ENCODE measurements around the gene ZSWIM3.

The ZSWIM3 gene

GRCh38 chr20:45910670-45911485 lies 53.5 kb downstream of the ZSWIM3 start:
- no peak for DNase-seq

DNA sequence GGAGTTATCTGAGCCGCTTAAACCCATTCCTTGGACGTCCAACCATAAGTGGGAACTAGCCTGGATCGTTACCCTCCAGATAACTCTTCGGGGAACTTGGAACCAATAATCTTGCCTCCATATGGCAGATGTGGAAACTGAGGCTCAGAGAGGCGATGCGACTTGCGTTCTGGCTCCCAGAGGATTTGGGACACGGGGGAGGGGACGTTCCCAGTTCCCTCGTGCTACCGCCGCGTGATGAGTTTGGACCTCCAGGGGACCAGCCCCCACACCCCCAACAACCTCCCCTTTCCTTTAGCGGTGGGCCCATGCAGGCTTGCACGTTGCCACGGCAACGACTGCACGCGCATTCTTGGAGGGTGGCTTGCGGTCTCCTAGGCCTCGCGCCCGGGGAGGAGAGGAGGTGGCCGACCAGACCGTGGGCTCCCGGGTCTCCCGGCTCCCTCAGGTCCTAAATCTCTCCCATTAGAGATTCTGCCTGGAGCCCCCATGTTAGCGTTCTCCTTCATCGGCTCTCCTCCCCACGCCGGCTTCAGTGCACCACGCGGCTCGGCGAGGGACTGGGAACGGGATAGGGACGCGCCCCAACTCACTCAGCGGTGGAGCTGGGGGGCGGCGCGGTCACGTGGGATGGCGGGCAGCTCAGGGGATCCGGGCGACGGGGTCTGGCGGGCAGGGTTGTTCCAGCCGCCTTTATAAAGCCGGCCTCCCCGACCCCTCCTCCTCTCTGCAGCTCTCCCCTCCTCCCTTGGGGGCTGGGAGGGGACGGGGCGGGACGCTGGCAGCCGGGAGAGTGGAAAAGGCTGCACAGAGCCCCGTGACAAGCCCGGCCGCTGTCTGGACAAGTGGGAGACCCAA lies 54.3 kb downstream of the ZSWIM3 start, which contains the start of gene PLTP:
PLTP (minus strand) TSS at position 670 of the 858 bp plus-strand sequence. CDS start 703 bp downstream, outside the sequence.
- no peak for DNase-seq

DNA sequence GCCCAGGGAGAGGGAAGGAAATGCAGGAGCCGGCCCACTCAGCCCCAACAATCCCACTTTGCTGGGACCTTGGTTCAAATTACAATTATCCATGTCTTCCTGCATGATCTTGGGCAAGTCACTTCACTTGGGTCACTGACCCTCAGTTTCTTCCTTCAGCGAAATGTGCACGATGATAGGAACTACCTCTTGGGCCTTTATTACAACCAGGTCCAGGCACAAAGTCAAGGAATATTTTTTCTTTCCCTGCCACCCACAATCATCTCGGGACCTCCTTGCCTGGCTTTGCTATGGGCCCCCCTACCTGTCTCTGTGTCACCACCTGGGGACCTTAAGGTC lies 54.9 kb downstream of the ZSWIM3 start:
- DNase-seq = no peak

- no peak for DNase-seq
Measured at GRCh38 chr20:45913116-45913515, 55.7 kb downstream of the ZSWIM3 start.

GRCh38 chr20:45917790-45918141 lies 60.4 kb downstream of the ZSWIM3 start:
- DNase-seq = no peak

- DNase-seq = no peak
Measured at GRCh38 chr20:45918182-45918737, 60.8 kb downstream of the ZSWIM3 start.

DNA sequence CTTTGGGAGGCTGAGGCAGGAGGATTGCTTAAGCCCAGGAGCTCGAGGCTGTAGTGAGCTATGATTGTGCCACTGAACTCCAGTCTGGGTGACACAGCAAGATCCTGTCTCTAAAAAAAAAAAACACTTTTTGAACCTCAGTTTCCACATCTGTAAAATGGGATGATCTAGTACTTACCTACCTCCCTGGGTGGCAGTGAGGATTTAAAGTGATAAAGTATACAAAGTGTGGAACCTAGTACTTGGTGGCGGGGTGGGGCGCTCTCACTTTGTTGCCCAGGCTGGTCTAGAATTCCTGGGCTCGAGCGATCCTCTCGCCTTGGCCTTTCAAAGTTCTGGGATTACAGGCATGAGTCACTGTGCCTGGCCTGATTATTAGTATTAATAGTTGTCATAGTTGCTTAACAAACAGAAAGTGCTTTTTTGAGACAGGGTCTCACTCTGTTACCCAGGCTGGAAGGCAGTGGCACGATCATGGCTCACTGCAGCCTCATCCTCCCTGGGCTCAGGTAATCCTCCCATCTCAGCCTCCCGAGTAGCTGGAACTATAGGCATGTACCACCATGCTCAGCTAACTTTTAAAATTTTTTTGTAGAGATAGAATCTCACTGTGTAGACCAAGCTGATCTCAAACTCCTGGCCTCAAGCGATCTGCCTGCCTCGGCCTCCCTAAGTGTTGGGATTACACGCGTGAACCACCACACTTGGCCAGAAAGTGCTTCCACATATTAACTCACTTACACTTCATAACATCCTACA lies 61.5 kb downstream of the ZSWIM3 start:
- no peak for DNase-seq

DNA sequence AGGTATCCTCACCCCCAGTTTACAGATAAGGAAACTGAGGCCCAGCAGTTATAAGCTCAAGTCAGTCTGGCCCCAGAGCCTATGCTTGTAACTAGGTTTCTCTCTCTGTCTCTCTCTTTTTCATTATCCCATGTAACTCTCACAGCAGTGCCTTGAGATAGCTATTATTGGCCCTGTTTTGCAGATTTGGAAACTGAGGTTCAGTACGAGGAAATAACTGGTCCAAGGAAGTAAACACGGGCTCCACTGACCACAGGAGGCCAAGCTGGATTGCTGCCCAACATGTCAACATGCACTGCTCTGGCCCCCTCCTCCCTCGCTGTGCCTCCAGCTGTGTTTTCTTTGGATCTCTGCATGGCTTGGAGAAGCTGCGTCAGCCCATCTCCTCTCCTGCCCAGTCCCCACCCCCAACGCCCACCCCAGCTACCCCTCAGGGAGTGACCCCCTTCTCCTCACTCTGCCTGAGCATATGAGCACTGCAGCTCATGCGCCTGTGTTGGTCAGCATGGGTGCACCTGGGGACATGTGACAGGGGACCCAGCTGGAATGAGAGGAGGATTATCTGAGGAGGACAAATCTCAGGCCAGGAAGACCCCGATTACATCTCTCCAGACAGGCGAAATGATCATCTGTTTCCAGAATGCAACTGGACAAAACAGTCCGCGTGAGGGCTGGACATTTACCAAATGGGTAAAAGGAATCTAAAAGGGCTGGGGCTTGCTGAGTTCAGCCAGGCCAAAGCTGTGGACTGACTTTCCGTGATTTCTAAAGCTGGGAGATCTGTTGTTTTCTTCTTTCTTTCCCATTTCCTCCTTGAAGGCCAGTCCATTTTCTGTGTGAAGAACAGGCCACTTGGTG lies 62.4 kb downstream of the ZSWIM3 start:
- no peak for DNase-seq

- no peak for DNase-seq
Measured at GRCh38 chr20:45920462-45921336, 63.3 kb downstream of the ZSWIM3 start.

- DNase-seq = no peak
Measured at GRCh38 chr20:45921337-45922189, 64.1 kb downstream of the ZSWIM3 start.

GRCh38 chr20:45924391-45925261 lies 67.2 kb downstream of the ZSWIM3 start:
- no peak for DNase-seq

- DNase-seq = no peak
Measured at GRCh38 chr20:45925821-45926506, 68.5 kb downstream of the ZSWIM3 start.

DNA sequence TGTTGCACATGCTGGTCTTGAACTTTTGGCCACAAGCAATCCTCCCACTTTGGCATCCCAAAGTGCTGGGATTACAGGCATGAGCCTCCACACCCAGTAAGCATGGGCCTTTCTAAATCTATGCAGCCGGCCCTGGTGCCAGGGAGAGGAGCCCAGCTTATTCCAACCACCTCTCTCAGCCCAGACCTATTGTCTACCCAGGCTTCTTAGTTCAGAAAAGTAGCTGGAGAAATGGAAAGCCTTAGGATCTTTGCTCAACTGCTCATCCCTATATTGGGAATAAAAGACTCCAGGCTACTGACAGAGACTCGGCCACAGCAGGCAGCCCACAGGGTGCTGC lies 69.3 kb downstream of the ZSWIM3 start:
- no peak for DNase-seq

DNA sequence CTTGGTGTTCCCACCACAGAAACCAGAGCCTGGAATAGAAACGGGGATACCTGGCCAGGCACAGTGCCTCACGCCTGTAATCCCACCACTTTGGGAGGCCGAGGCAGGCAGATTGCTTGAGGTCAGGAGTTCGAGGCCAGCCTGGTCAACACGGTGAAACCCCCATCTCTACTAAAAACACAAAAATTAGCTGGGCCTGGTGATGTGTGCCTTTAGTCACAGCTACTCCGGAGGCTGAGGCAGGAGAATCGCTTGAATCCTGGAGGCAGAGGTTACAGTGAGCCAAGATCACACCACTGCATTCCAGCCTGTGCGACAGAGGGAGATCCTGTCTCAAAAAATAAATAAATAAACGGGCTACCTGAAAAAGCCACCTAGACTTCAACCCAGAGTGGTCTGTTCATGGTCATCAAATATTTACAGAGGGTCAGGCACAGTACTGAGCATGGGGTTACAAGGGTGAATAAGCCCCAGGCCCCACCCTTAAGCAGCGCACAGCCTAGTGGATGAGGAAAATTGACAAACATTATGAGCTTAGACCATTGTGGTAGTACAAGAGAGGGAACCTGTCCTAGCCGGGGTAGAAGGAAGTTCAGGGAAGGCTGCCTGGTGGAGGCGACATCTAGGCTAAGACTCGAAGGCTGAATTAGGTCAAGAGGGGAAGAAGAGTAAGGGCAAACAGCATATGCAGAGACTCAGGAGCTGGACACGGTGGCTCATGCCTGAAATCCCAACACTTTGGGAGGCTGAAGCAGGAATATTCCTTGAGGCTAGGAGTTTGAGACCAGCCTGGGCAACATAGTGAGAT lies 69.9 kb downstream of the ZSWIM3 start:
- DNase-seq = no peak

All from NCI-H748 treated with DMSO at 0.1 percent for 48 hours (cell line).